GM10248 (cell line): ENCODE data around the gene RAPH1.

ENCODE experiments used
- CTCF ChIA-PET: fragments of 300-600 bp; sonication (Branson Sonifier 250); formaldehyde crosslinking; extraction: SDS; loops from one replicate; lab custom pipeline; 2021; ENCODE audit warnings: antibody characterized with exemption; lab: Yijun Ruan, JAX
- POLR2A ChIA-PET: fragments of 350-650 bp; sonication (Branson Sonifier 250); formaldehyde crosslinking; extraction: SDS; loops from one replicate; lab custom pipeline; 2020; ENCODE audit warnings: antibody characterized with exemption; lab: Yijun Ruan, JAX
- DNase-seq: peaks from one replicate; pipeline ENCODE4 v3.0.0; 2012; ENCODE audit errors: extremely low spot score
- CTCF ChIP-seq: IDR thresholded peaks from 2 replicates; pipeline ENCODE4 v1.5.1; 2012; ENCODE audit warnings: mild to moderate bottlenecking, low read depth; ENCODE audit errors: extremely low read depth, missing control alignments, control extremely low read depth

RAPH1 gene

GRCh38 chr2:203446071-203446481 is 89.0 kb downstream of the RAPH1 start:
- CTCF ChIA-PET = no interaction called here
- POLR2A ChIA-PET = no interaction called here
- TF ChIP-seq CTCF = no peak
- DNase-seq = no peak

DNA sequence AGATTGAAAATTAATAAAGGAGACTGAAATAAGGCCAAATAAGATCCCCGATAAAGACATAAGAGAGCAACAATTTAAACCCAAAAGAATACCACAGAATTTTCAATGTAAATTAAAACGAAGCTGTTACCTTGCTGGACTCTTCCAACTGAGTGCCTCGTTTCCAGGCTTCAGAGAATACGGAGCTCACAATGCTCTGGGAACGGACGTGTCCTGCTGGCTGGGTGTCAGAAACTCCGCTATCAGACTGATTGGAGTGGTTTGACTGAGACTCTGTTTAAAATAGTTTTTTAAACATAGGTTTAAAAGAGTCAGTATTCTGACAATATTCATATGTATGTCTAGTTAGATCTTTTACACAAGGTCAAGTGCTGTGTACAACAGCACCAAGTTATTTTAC is 90.4 kb downstream of the RAPH1 start:
- no peak for DNase-seq
- no peak for TF ChIP-seq CTCF
- ChIA-PET CTCF (interaction anchor here (1.4 kb wide), 1 partner anchor 9 kb away, joined by 6 read pairs; no protein-coding TSS in a partner anchor), POLR2A (no interaction called here)

- POLR2A ChIA-PET = no interaction called here
- TF ChIP-seq CTCF = no peak
- no peak for DNase-seq
- CTCF ChIA-PET = interaction anchor here (1.0 to 1.3 kb wide), 3 partner anchors 10 to 218 kb away, joined by 3 to 5 read pairs (median 4); no protein-coding TSS in a partner anchor
Observed at GRCh38 chr2:203442463-203442862, 92.6 kb downstream of the RAPH1 start.

DNA sequence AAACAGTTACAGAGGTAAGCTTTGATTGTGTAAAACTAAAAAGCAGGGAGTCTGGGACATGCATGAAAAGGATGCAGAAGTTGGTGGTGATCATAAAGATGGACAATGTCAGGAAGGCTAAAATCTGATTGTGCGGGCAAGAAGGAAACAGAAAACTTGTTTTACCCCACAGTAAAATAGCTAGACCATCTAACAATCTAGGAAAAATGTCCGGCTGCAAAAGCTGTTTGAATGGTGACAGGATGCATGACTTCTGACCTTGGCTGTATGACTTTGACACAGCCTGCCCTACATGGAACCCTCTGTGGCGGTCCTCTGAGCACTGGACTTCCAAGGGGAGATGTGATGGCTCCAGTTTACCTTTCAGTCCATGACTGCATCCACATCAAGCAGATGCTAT is 93.6 kb downstream of the RAPH1 start:
- no peak for TF ChIP-seq CTCF
- ChIA-PET CTCF (interaction anchor here (0.7 to 1.3 kb wide), 3 partner anchors 9 to 13 kb away, joined by 3 to 5 read pairs (median 4); no protein-coding TSS in a partner anchor), POLR2A (no interaction called here)
- DNase-seq = no peak

GRCh38 chr2:203440671-203441070 is 94.4 kb downstream of the RAPH1 start:
- CTCF ChIA-PET = interaction anchor here (1.0 to 1.9 kb wide), 2 partner anchors 14 to 22 kb away, joined by 3 to 6 read pairs; no protein-coding TSS in a partner anchor
- POLR2A ChIA-PET = no interaction called here

GRCh38 chr2:203438528-203438927 is 96.6 kb downstream of the RAPH1 start:
- POLR2A ChIA-PET = no interaction called here
- no peak for DNase-seq
- no peak for TF ChIP-seq CTCF
- CTCF ChIA-PET = interaction anchor here (1.2 to 1.4 kb wide), 3 partner anchors 11 to 850 kb away, joined by 3 to 7 read pairs (median 3); no protein-coding TSS in a partner anchor

More at GRCh38 chr2:203440671-203441070, 94.4 kb downstream of the RAPH1 start:
- DNase-seq = no peak
- no peak for TF ChIP-seq CTCF
